Erythroblast (primary cell): ENCODE results near the gene MED15.
A peak's percentile ranks its signal among the peaks of the same experiment; 100 is the strongest.
"Not testable (repeated sequence)": the region's sequence is repeated elsewhere in the genome, so short reads cannot be mapped to it uniquely, and the experiment has no call there.

ENCODE experiments used
- DNase-seq, 2 experiments: peaks; one replicate each; lab custom pipeline; 2025; lab: John Stamatoyannopoulos, UW
- GATA1 ChIP-seq: IDR thresholded peaks from 2 replicates; pipeline ENCODE4 v1.6.1; 2011; ENCODE audit warnings: low read depth, mild to moderate bottlenecking, control low read depth, low read length, moderate library complexity
- POLR2A ChIP-seq: IDR thresholded peaks from 2 replicates; pipeline ENCODE4 v1.6.1; 2011; ENCODE audit warnings: mild to moderate bottlenecking, low read length

MED15 gene

DNA sequence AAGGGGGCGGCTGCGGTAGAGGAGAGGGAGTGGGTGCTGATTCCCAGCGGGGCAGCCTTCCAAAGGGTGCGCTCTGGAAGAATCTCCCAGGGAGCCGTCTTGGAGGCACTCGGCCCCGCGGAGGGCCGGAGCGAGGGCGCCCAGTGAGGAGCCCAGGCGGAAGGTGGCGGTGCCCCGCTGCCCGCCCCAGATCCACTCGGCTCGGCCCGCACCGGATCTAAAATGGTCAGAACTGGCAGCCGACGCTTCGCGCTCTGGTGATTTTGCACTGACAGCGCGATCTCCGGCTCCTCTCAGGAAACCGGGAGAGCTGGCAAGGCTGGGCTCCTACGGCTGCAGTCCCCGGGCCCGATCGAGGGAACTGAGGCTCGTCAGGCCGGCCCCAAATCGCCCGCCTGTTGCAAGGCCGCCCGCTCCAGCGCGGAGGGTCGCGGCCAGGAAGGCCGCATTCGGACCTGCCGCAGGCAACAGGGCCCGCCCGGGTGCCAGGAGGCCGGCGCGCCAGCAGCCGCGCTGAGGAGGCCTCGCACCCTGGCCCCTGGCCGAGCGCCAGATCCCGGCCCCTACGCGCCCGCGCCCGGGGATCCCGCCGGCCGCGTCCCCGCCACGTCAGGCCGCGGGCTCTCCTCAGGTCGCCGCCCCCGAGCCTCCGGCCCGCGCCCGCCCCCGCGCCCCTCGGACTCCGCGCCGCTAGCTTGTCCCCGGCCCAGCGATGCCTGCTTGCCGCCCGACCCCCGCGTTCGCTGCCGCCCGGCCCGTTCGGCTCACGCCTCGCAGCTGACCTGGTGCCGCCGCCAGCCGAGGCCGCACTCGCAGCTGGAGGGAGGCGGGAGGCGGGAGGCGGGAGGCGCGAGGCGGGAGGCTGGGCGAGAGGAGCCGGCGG lies 12.2 kb upstream of the MED15 start, which contains the start of gene KLHL22:
Gene KLHL22 (minus strand): TSS at position 818 of the 883 bp plus-strand sequence. CDS start 6,584 bp downstream, outside the sequence.
- DNase-seq: peak; percentile 84 to 86
- TF ChIP-seq POLR2A (no peak), GATA1 (no peak)

DNA sequence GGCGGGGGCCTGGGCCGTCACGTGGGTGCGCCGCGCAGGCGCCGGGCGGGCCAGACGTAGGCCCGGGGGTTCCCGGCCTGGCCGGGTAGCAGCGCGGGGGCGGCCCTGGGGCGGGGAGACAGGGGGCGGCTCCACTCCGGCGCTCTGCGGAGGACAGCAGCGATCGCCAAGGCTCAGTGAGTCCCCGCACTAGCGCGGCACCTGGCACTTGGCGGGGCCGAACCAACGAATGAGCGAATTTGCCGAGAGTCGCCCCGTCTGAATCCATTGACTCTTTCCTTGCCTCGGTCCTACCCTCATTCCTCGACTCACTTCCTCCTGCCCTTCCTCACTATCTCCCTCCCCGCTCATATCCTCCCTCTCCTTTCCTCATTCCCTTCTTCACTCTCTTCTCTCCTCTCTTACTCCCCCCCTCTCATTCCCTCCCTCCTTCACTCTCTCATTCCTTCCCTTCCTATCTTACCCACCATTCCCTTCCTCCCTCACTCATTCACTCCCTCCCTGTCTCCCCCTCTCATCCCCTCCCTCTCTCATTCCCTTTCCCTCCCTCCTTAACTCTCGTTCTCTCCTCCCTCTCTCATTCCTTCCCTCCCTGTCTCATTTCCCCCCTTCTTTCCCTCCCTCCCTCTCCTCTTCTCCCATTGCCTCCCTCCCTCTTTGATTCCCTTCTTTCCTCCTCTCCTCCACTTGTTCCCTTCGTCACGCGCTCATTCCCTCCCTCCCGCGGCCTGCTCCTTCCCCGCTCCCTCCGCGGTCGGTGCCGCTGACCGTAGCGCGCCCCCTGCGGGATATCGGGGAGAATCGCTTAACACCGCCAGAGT lies 11.3 kb upstream of the MED15 start:
- DNase-seq: peak; percentile 93 to 96
- TF ChIP-seq GATA1 (no peak), POLR2A (peak; percentile 64)

DNA sequence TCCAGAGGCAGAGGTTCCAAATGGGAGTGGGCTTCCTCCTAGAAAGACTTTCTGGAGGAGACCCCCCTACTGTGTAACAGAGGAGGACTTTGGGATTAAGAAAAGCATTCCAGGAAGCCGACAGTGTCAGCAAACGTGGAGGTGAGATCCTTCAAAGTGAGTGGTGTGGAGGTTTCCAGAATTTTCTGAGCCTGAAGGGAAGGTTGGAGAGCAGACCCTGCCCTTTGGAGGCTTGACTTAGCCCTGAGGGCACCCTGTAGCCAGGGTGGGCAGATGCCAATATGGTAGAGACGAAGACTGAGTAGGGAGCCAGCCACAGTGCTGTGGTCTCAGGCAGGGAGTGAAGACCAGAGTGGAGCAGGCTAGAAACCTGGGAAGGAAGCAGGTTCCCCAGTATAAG lies 10.0 kb upstream of the MED15 start:
- no peak for TF ChIP-seq GATA1
- TF ChIP-seq POLR2A: no peak

DNA sequence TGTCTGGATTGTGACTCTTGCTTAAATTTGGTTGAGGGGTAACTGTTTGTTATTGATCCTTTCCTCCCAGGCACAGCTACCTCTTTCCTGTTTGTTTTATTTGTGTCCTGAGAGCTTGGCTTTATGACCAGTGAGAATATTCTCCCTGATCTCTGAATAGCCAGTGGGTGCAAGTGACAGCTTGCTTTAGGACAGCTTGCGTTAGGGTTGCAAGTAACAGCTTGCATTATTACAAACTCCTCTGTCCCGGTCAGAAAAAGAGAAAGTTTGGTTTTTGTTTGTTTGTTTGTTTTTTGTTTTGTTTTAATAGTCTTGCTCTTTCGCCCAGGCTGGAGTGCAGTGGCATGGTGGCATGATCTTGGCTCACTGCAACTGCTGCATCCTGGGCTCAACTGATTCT lies 8.5 kb upstream of the MED15 start:
- no peak for TF ChIP-seq POLR2A
- no peak for DNase-seq

More for the DNA sequence above, 10.0 kb upstream of the MED15 start:
- DNase-seq: no peak

DNA sequence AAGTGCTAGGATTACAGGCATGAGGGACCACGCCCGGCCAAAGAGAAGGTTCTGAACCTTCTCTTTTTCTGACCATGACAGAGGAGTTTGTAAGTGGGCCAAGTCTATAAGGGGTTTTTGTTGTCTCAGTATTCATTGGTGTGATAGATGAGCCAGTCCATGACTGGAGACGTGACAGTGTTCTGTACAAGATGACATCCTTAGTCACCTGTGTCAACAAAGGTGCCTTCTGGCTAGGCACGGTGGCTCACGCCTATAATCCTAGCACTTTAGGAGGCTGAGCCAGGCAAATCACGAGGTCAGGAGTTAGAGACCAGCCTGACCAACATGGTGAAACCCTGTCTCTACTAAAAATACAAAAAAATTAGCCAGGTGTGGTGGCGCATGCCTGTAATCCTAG lies 7.6 kb upstream of the MED15 start:
- TF ChIP-seq GATA1 (no peak), POLR2A (no peak)
- no peak for DNase-seq

GRCh38 chr22:20503816-20504215 lies 3.6 kb upstream of the MED15 start:
- TF ChIP-seq POLR2A (no peak), GATA1 (no peak)
- DNase-seq: no peak

- not testable (repeated sequence) for DNase-seq
Observed at GRCh38 chr22:20504293-20504922, 3.0 kb upstream of the MED15 start.

DNA sequence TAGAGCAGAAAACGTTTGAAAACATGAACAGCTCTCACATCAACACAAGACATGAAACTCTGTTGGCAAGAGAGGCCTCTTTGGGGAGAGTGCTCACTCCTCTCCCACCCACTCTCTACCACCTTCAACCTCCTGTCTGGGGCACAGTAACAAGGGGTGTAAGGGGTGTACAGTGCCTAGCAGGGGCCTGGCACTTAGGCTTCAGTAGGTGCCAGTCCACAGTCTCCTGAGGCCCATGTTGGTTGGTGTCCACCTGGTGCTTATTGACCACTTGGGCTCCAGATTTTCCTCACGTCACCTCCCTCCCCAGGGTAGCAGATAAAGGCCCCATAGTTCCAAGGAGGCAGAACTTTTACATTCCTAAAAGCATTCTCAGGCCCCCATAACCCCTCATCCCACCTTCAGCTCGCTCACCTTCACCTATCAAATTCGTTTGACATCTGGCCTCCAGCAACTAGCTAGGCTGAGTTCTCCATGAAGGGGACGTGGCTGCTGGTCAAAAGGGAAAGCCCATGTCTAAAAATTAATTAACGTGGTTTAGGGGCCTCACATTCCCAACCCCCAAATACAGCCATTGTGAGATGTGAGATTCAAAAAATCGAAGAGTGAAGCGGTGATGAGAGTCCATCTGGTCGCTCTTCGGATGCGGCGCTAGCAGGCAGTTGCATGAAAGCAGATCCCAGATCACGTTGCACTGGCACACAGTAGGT lies 712 bp upstream of the MED15 start:
- no peak for TF ChIP-seq POLR2A
- TF ChIP-seq GATA1: no peak
- DNase-seq: no peak

DNA sequence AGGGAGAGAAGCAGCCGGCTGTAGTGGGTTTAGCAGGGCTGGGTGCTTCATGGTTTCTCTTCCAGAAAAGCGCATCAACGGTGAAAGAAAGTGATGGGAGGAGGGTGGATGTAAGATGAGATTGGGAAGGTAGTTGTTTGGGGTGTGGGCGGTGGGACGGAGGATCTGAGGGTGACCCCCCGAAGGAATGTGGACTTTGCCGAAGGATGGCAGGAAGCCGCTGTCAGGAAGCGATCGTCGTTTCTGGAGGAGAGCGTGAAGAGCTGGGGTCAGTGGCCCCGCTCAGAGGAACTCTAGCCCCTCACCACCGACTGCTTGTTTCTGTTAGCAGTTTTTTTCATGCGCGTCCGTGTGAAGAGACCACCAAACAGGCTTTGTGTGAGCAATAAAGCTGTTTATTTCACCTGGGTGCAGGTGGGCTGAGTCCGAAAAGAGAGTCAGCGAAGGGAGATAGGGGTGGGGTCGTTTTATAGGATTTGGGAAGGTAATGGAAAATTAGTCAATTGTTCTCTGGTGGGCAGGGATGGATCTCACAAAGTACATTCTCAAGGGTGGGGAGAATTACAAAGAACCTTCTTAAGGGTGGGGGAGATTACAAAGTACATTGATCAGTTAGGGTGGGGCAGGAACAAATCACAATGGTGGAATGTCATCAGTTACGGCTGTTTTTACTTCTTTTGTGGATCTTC lies 801 bp downstream of the MED15 start:
- DNase-seq: not testable (repeated sequence)

GRCh38 chr22:20508815-20509271 lies 1.4 kb downstream of the MED15 start:
- TF ChIP-seq GATA1 (no peak), POLR2A (no peak)

GRCh38 chr22:20509344-20510047 lies 2.1 kb downstream of the MED15 start:
- DNase-seq: peak; percentile 43 to 62
- TF ChIP-seq GATA1 (no peak), POLR2A (no peak)

More at GRCh38 chr22:20508815-20509271, 1.4 kb downstream of the MED15 start:
- DNase-seq: peak in 1 of 2 experiments; percentile 34
